ENCODE data around the gene IL1RAPL2.

The IL1RAPL2 gene

DNA sequence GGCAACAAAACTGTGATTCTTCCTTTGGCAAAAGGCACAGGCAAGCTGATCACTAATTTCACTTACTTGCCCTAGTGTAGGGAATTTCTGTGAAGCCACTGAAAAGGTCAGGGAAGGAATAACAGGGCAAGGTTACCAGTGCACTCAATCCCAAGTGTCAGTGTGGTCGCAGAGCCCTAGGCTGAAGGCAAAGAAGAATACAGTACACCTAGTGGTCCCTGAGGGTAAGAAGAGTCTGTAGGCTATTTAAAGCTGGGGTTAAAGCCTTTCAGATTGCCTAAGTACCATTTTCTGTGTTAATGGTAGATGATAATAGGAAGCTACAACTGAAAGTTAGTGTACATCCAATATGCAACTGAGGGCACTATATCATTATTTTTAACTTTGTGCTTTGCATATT is 1082.7 kb downstream of the IL1RAPL2 start:
- TF ChIP-seq, protein P1, sequence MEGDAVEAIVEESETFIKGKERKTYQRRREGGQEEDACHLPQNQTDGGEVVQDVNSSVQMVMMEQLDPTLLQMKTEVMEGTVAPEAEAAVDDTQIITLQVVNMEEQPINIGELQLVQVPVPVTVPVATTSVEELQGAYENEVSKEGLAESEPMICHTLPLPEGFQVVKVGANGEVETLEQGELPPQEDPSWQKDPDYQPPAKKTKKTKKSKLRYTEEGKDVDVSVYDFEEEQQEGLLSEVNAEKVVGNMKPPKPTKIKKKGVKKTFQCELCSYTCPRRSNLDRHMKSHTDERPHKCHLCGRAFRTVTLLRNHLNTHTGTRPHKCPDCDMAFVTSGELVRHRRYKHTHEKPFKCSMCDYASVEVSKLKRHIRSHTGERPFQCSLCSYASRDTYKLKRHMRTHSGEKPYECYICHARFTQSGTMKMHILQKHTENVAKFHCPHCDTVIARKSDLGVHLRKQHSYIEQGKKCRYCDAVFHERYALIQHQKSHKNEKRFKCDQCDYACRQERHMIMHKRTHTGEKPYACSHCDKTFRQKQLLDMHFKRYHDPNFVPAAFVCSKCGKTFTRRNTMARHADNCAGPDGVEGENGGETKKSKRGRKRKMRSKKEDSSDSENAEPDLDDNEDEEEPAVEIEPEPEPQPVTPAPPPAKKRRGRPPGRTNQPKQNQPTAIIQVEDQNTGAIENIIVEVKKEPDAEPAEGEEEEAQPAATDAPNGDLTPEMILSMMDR (IDR thresholded peaks at IDR 0.05; ENCODE audit: low read depth, low read length, poor library complexity, severe bottlenecking) = no peak
- no peak for TF ChIP-seq EZH2phosphoT487 (IDR thresholded peaks at IDR 0.05; ENCODE audit: borderline replicate concordance, low read length)
- Histone ChIP-seq H3K4me1 (ENCODE audit: control insufficient read depth, low read length) (no peaks in the 10 kb centered on the region), H3K36me3 (ENCODE audit: control insufficient read depth, low read length) (no peaks in the 10 kb centered on the region), H3F3A (ENCODE audit: control insufficient read depth, insufficient read depth) (no peaks in the 10 kb centered on the region), H3K4me3 (ENCODE audit: low read length) (no peak overlapping the region), H4K20me1 (ENCODE audit: control insufficient read depth, insufficient read depth, low read depth, low read length) (no peaks in the 10 kb centered on the region), H3K4me2 (ENCODE audit: low read length) (no peak overlapping the region), H3K79me2 (ENCODE audit: control insufficient read depth, low read length) (no peaks in the 10 kb centered on the region), H3K9me3 (ENCODE audit: control insufficient read depth, insufficient read depth, low read length) (no peaks in the 10 kb centered on the region), H3K9me2 (replicated peaks; ENCODE audit: control insufficient read depth, low read length) (no peaks in the 10 kb centered on the region), H3K27me3 (ENCODE audit: control insufficient read depth, low read length) (no peaks in the 10 kb centered on the region), H3K27ac (ENCODE audit: low read depth, low read length) (no peak overlapping the region)

DNA sequence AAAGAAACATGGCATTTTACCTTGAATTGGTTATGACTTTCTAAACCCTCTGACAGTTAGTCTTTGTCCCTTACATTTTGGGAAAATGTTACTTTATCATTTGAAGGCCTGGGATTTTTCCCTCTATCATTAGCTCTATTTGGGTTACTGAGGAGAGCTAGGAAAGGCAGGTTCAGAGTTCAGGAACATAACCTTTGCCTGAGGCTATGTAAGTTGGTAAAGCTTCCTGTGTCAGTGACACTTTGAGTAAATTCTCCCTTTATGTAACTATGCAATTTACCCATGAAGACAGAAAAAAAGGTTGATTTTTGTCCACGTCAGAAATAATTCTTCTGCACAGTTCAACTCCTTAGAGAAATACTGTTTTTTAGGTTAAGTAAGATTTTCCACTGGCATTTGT is 1084.6 kb downstream of the IL1RAPL2 start:
- no peaks in the 10 kb centered on the region for H3K27me3 ChIP-seq (ENCODE audit: control insufficient read depth, low read length)
- TF ChIP-seq EZH2phosphoT487 (IDR thresholded peaks at IDR 0.05; ENCODE audit: borderline replicate concordance, low read length) = no peak
- TF ChIP-seq, protein P1 (IDR thresholded peaks at IDR 0.05; ENCODE audit: low read depth, low read length, poor library complexity, severe bottlenecking) = no peak
- no peak overlapping the region for H3K4me2 ChIP-seq (ENCODE audit: low read length)
- no peaks in the 10 kb centered on the region for H3K4me1 ChIP-seq (ENCODE audit: control insufficient read depth, low read length)
- H3F3A ChIP-seq (ENCODE audit: control insufficient read depth, insufficient read depth) = no peaks in the 10 kb centered on the region
- H3K27ac ChIP-seq (ENCODE audit: low read depth, low read length) = no peak overlapping the region
- H3K9me3 ChIP-seq (ENCODE audit: control insufficient read depth, insufficient read depth, low read length) = no peaks in the 10 kb centered on the region
- H3K79me2 ChIP-seq (ENCODE audit: control insufficient read depth, low read length) = no peaks in the 10 kb centered on the region
- H3K36me3 ChIP-seq (ENCODE audit: control insufficient read depth, low read length) = no peaks in the 10 kb centered on the region
- H4K20me1 ChIP-seq (ENCODE audit: control insufficient read depth, insufficient read depth, low read depth, low read length) = no peaks in the 10 kb centered on the region
- H3K9me2 ChIP-seq (replicated peaks; ENCODE audit: control insufficient read depth, low read length) = no peaks in the 10 kb centered on the region
- H3K4me3 ChIP-seq (ENCODE audit: low read length) = no peak overlapping the region

DNA sequence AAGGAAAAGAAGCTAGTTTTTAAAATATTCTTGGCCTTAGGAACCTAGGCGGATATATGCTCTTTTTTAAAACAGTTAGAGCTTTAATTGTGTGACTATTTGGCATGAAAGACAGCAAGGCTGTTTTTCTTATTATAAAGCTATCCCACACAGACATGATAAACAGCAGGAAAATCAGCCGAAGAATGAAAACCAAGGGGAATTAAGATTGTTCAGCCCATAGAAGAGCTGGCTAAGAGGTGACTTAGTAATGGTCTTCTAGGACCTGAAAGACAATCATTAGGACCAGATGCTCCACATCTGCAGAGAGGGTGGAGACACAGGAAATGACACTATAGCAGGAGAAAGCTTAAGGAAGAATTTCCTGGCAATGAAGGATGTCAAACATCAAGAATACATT is 1085.0 kb downstream of the IL1RAPL2 start:
- Histone ChIP-seq H3K79me2 (ENCODE audit: control insufficient read depth, low read length) (no peaks in the 10 kb centered on the region), H3K9me2 (replicated peaks; ENCODE audit: control insufficient read depth, low read length) (no peaks in the 10 kb centered on the region), H3K4me2 (ENCODE audit: low read length) (no peak overlapping the region), H3K9me3 (ENCODE audit: control insufficient read depth, insufficient read depth, low read length) (no peaks in the 10 kb centered on the region), H3K27ac (ENCODE audit: low read depth, low read length) (no peak overlapping the region), H3K36me3 (ENCODE audit: control insufficient read depth, low read length) (no peaks in the 10 kb centered on the region), H4K20me1 (ENCODE audit: control insufficient read depth, insufficient read depth, low read depth, low read length) (no peaks in the 10 kb centered on the region), H3K4me1 (ENCODE audit: control insufficient read depth, low read length) (no peaks in the 10 kb centered on the region), H3K27me3 (ENCODE audit: control insufficient read depth, low read length) (no peaks in the 10 kb centered on the region), H3K4me3 (ENCODE audit: low read length) (no peak overlapping the region), H3F3A (ENCODE audit: control insufficient read depth, insufficient read depth) (no peaks in the 10 kb centered on the region)
- TF ChIP-seq, protein P1 (IDR thresholded peaks at IDR 0.05; ENCODE audit: low read depth, low read length, poor library complexity, severe bottlenecking) = no peak
- no peak for TF ChIP-seq EZH2phosphoT487 (IDR thresholded peaks at IDR 0.05; ENCODE audit: borderline replicate concordance, low read length)

DNA sequence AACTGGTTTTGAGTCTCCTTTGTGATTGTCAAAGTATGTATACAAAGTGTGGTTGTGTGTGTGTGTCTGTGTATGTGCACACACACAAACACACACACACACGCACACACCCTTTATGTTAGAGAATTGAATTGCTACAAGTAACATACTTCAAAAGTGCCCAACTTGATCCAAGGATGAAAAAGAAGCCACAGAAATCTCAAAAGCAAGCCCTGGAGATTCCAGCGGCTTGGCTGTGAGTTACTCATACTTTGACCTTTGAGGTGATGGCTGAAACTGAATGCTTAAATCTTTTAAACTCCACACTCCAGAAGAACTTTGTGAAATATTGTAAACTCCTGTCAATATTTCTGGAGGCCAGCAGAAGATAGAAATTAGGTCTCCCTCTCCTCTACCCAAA is 1087.9 kb downstream of the IL1RAPL2 start:
- no peaks in the 10 kb centered on the region for H3K27me3 ChIP-seq (ENCODE audit: control insufficient read depth, low read length)
- H3K4me3 ChIP-seq (ENCODE audit: low read length) = no peak overlapping the region
- TF ChIP-seq EZH2phosphoT487 (IDR thresholded peaks at IDR 0.05; ENCODE audit: borderline replicate concordance, low read length) = no peak
- TF ChIP-seq, protein P1 (IDR thresholded peaks at IDR 0.05; ENCODE audit: low read depth, low read length, poor library complexity, severe bottlenecking) = no peak
- no peaks in the 10 kb centered on the region for H3K4me1 ChIP-seq (ENCODE audit: control insufficient read depth, low read length)
- no peaks in the 10 kb centered on the region for H3K79me2 ChIP-seq (ENCODE audit: control insufficient read depth, low read length)
- H3K4me2 ChIP-seq (ENCODE audit: low read length) = no peak overlapping the region
- H4K20me1 ChIP-seq (ENCODE audit: control insufficient read depth, insufficient read depth, low read depth, low read length) = no peaks in the 10 kb centered on the region
- H3F3A ChIP-seq (ENCODE audit: control insufficient read depth, insufficient read depth) = no peaks in the 10 kb centered on the region
- H3K27ac ChIP-seq (ENCODE audit: low read depth, low read length) = no peak overlapping the region
- no peaks in the 10 kb centered on the region for H3K36me3 ChIP-seq (ENCODE audit: control insufficient read depth, low read length)
- H3K9me3 ChIP-seq (ENCODE audit: control insufficient read depth, insufficient read depth, low read length) = no peaks in the 10 kb centered on the region
- H3K9me2 ChIP-seq (replicated peaks; ENCODE audit: control insufficient read depth, low read length) = no peaks in the 10 kb centered on the region

Data from DOHH2 (cell line).